Left lobe of liver (tissue), 2 donors: Measurements from ENCODE around the gene SPAG6. TPM values are rescaled to one million over a fixed set of nuclear protein-coding genes. Genes with fewer than 3 reads are reported as not detected.
A peak's percentile ranks its signal among the peaks of the same experiment; 100 is the strongest.
"Not testable (repeated sequence)": the region's sequence is repeated elsewhere in the genome, so short reads cannot be mapped to it uniquely, and the experiment has no call there.

ENCODE experiments used
- ATAC-seq: fragments of 200-7000 bp; cut with Tn5 transposase; one replicate; pipeline ENCODE4 v1.9.1; 2020; ENCODE audit warnings: mild to moderate bottlenecking, moderate library complexity
- DNase-seq: peaks from one replicate; pipeline ENCODE4 v3.0.0-alpha.2; 2020; ENCODE audit warnings: low spot score
- total RNA-seq: library from RNA; stranded (reverse); gene quantifications from one replicate; pipeline ENCODE4 v1.2.1, GENCODE V29; 2021
- donor health status: DM: no; HTN: no; CAD: no; lungs with moderate emphysema.
- donor health status: DM: no; HTN: yes; CAD: no.

Gene SPAG6
- not detected for total RNA-seq

DNA sequence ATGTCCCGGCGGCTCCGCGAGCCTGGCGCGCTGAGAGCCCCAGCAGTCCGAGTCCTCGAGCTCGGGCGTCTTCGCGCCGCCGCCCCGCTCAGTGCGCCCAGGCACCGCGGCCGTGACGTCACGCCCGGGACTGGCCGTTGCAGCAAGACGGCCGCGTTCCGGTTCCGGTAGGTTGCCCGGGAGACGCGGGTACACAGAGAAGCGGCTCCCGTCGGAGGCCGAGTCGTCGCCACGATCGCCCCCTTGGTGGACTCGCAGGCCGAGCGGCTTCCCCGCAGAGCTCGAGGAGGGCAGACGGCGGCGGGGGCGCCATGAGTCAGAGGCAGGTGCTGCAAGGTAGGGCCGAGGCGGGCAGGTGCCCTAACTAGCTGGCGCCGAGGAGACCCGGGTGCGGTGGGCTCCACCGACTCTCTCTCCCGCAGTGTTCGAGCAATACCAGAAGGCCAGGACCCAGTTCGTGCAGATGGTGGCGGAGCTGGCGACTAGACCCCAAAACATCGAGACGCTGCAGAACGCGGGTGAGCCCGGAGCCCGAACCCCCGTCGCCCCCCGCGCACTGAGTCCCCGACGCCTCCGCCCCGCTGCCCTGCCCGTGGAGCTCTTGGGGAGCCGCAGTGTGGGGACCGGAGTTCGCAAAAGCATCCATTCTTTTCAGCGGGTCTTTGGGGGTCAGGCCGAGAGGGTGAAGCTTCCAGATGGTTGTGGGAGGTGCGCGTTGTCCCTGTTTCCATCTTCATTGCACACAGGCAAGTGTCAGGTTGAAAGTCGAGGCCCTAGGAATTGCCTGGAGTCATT is at the start of gene SPAG6:
Gene SPAG6, plus strand, starts transcription at position 196 of the 795 bp plus-strand sequence. Its CDS starts 116 bp downstream, at position 312.
- ATAC-seq (no peak), DNase-seq (peak; percentile 51)

DNA sequence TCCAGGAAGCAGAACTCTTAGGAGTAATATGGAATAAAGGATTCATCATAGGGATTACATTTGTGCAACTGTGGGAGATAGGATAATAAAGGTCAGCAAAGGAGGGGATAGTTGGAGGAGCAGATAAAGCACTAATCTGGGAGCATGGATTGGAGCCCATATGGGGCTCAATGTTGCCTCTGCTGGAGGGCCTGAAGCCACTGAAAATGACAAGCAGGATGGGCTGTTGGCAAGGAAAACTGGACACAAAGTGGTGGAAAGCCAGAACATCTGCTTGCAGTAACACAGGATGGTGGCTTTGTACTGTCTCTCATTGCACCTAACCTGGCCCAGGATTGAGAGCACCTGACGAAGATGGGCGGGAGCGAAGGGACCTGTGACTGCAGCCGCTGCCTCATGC is 44.1 kb upstream of the SPAG6 start:
- no peak for DNase-seq
- no peak for ATAC-seq

DNA sequence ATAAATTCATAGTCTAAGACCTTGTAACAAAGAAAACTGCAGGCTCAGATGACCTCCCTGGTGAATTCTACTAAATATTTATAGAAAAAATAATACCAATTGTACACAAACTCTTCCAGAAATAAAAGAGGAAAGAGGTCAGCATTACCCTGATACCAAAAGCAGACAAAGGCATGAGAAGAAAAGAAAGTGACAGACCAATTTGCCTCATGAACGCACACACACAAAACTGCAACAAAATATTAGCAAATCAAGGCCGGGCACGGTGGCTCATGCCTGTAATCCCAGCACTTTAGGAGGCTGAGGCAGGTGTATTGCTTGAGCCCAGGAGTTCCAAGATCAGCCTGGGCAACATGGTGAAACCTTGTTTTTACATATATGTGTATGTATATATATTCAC is 41.8 kb upstream of the SPAG6 start:
- ATAC-seq = no peak
- DNase-seq = no peak

DNA sequence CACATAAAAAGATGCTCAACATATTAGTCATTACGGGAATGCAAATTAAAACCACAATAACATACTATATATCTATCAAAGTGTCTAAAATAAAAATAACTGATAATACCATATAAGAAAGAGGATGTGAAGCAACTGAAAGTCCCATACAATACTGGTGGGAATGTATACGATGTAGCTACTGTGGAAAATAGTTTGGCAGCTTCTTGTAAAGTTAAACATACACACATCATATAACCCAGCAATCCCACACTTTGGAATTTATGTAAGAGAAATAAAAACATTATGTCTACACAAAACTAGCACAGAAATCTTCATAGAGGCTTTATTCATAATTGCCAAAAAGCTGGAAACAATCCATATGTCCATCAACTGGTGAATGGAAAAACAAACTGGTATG is 39.6 kb upstream of the SPAG6 start:
- ATAC-seq (no peak), DNase-seq (no peak)

DNA sequence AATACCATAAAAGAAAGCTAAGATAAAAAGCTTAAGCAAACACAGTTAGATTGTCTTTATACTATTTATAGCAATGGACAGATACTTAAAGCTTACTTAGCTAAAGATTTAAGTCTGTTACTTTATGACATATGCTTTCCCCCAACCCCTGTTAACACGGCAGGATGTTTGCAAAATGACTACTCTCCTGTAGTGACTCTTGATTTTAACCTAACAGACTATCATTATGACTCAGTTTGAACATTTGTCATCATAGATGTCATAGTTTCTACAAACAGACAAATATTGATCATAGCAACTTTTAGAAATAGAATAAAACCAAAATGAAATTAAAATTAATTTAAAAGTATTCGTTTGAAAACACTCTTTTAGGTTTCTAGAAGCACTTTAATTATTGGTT is 36.9 kb upstream of the SPAG6 start:
- DNase-seq (no peak), ATAC-seq (no peak)

DNA sequence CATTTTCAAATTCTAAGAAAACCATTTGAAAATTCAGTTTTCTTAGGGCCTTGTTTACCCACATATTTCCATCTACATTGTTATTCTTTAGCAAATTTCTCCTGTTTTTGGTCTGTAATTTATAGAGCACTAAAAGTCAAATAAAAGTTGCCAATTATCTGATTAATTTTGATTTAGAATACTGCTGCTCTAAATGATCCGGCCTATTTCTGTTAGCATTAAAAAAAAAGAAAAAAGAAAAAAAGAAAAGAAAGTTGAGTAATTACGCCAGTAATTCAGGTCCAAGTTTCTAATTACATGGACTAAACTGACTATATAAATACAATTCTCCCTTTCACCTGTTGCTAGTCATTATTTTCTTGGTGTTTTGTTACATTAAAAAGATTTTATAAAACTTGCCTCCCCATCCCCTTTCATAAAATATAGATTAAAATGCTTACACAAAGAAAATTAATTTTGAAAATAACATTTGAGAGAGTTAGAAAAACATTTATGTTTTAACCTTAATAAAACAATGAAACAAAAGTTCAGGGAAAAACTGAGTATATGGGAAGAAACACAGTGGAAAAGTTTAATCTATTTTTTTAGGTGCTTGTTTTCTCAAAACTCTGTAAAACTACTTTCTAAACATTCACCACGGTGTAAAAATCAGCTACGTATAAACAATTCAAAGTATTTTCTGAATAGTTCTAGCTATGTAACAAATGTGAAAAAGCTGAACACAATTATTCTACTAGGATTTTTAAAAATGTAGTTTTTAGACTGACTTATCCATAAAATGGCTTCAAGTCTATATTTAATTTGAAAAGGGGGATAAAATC is 35.9 kb upstream of the SPAG6 start:
- no peak for ATAC-seq

DNA sequence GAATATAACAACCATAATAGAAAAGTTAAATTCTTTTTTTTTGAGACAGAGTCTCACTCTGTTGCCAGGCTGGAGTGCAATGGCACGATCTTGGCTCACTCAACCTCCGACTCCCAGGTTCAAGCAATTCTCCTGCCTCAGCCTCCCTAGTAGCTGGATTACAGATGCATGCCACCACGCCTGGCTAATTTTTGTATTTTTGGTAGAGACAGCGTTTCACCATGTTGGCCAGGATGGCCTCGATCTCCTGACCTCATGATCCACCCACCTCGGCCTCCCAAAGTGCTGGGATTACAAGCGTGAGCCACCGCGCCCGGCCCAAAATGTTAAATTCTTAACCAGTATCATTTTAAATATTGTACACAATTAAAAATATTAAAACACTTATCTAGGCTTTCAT is 35.3 kb upstream of the SPAG6 start:
- not testable (repeated sequence) for DNase-seq, ATAC-seq

More for the DNA sequence above, 35.9 kb upstream of the SPAG6 start:
- DNase-seq = no peak

DNA sequence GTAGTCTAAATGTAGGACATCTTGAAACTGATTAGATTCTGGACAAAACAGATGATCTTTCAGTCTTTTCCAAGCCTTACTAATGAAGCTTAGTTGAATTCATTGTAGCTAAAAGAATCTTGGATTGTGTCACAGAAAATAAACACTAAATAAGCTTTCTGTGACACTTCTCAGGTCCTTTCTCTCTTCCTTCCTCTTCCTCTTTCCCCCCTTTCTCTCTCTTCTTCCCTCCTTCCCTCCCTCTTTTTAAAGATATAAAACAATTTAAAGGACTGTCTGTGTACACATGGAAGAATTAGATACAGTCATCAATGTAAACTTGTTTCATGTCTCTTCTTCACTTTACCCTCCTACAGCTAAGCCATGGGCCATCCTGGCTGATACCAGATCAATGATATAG is 34.4 kb upstream of the SPAG6 start:
- ATAC-seq = no peak
- DNase-seq = no peak

DNA sequence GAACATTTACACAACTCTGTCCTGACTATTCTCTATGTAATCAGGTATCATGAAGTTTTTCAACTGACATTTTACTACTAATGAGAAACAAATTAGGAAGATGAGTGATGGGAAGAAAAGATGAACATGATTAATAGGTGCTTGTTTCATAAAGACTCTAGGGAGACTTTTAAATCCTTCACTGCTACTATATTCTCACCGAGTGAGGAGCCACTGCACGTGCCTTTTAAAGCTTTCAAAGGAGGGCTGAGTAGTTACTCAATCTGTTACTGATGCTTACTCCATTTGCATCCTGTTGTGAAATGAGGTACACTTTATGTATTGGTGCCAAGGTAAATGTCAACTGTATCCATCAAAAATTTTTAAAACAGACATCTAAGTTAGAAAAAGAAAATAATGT is 30.4 kb upstream of the SPAG6 start:
- DNase-seq (no peak), ATAC-seq (no peak)

DNA sequence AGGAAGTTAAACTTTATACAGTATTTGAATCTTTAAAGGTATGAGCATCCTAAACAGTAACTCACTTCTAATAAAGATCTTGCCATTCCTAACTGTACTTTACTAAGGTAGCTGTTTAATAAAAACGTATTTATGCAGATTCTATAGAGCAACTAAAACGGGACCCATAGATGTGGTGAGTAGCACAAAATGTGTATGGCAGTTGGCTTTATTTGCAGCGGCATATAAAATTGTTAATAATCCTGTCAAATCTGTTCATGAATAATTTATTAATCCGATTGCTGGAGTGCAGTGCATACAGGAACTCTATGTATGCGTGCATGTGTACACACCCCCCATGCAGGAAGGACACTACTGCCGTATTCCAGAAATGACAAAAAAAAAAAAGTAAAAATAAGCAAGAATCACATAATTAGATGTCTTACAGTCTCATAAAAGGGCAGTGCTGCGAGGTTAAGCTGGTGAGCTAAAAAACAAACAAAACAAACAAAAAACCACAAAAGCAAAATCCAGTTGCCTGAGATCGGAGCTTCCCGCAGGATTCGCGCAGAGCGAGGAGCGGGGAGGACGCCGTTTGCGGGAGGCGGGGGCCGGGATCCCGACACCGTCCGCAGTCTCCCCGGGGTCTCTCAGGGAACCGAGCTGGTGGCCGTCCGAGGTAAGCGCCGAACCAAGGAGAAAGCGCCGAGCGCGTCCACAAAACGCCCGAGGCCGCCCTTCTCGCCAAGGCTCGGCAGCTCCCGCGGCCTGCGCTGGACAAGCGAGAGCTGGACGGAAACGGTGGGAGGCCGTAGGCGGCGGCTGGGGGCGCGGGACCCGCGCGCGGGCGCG is 29.6 kb upstream of the SPAG6 start:
- peak; percentile 2 for ATAC-seq
- DNase-seq = no peak

DNA sequence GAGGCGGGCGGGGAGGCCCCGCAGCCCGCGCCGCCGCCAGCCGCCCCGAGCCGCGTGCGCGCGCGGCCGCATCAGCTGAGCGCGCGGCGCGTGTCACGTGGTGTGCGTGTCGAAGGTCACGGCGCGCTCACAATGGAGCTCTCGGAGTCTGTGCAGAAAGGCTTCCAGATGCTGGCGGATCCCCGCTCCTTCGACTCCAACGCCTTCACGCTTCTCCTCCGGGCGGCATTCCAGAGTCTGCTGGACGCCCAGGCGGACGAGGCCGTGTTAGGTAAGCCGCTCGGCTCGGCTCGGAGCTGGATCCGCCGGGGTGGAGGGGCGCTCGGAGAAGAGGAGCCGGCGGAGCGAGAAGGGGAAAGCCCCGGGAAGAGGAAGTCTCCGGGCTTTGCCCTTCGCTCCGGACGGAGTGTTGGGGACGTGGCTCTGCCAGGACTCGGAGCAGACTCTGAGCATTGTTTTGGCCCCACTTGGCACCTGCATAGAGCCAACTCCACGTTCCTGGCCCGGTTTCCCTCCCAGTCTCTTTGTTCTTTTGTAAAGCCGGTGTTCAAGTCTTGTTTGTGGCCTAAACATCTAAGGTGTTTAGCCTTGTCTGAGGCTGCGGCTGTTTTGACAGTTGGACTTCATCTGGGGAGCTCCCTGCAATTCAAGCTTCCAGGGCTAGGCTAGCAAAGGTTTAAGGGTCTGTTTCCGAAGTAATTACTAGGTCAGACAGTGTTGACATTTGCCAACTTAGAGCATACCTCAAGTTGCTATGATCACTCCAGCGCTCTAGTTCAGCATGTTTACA is 28.8 kb upstream of the SPAG6 start, which contains the start of gene COMMD3:
Gene COMMD3, plus strand, starts transcription at position 103 of the 790 bp plus-strand sequence. Its CDS starts 30 bp downstream, at position 133.
- DNase-seq (peak; percentile 91), ATAC-seq (peak; percentile 83)

DNA sequence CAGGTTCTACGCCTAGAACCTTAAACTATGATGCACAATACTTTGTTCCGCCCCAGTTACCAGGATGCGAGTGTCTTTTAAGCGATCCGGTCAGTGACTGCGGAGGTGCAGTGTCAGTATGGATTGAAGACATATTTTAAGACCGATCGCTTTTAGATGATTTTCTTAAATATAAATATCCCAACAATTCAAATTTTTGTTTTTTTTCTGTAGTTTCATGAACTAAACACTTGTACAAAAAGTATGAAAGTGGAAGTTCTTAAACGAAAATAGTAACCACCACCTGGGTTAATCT is 28.3 kb upstream of the SPAG6 start:
- DNase-seq = no peak
- peak; percentile 2 for ATAC-seq

DNA sequence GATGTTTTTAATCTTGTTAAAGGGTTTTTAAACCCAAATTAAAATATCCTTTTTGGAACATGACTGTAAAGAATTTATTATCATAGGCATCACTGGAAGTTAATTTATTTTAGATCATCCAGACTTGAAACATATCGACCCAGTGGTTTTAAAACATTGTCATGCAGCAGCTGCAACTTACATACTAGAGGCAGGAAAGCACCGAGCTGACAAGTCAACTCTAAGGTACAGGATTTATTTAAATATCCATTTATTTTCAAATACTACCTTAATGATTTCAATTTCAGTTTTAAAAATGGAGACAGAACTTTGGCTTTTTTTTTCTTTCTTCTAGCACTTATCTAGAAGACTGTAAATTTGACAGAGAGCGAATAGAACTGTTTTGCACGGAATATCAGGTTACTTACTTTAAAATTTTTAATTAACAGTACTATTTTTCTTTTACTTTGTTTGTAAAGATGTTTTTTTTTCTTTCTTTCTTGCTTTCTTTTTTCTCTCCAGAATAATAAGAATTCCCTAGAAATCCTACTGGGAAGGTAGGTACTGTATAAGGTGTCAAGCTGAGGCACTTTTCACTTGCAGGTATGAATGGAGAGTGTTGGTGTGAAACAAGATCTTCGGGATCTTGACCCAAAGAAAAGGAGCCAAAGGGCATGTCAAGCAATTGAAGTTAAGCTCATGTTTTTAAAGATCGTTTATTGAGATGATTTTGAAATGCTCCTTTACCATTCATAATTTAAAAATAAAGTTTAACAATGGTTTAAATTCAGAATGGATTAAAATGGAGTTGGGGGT is 27.3 kb upstream of the SPAG6 start:
- no peak for DNase-seq

DNA sequence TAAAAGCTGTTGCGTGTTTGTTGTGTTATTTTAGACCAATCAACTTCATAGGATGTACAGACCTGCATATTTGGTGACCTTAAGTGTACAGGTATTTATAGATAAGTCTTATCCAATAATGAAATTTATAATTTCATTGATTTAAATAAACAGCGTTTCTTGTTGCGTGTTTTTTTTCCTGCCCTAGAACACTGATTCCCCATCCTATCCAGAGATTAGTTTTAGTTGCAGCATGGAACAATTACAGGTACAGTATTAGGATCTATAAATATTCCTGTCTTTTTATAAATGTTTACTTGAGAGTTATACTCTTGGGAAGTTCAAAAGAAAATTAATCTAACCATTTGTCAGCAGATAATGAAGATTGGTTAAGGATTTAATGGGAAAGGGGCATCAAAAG is 26.5 kb upstream of the SPAG6 start:
- no peak for DNase-seq
- ATAC-seq = no peak

More for the DNA sequence above, 27.3 kb upstream of the SPAG6 start:
- ATAC-seq = no peak

DNA sequence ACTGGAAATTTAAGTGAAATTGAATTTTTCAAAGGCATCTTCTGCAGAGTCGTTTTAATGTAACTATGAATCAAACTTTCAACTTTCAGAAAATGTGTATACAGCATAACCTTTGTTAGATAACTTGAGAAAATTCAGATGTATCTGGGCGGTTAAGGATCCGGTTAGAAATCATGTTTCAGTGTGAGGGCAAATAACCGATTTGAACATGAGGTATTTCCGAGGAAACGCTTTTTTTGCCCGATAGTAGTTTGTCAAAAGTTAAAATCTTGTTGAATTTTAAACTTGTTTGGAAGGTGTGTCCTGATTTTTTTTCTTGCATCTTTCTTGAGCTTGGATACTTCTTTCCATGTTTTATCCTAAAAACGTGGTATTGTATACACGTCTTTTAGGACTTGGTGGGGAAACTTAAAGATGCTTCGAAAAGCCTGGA is 25.7 kb upstream of the SPAG6 start:
- ATAC-seq = no peak
- no peak for DNase-seq

DNA sequence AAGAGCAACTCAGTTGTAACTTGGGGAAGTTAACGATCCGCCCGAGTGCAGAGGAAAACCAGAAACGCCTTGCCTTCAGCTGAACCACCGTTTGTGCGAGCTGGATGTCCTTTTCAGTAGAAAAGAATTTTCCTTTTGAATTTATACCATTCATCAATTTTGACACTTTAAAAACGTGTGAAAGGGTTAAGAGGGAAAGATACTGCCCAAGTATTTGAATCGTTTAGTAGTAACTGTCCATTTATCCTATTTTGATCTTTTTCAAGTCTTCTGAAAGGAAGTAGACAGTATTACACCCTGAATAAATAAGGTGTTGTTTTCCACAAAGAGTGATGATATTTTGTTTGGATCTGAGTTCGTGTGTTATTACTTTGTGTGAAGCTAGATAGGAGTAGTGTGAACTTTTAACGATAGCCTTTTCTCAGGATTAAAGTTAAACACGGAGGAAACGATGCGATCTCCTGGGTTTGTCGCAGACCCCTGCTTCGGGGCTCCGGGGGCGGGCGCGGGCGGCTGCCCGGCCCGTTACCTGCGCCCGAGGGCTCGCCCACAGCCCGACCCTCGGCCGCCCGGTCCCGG is 25.2 kb upstream of the SPAG6 start:
- no peak for DNase-seq
- ATAC-seq = no peak

DNA sequence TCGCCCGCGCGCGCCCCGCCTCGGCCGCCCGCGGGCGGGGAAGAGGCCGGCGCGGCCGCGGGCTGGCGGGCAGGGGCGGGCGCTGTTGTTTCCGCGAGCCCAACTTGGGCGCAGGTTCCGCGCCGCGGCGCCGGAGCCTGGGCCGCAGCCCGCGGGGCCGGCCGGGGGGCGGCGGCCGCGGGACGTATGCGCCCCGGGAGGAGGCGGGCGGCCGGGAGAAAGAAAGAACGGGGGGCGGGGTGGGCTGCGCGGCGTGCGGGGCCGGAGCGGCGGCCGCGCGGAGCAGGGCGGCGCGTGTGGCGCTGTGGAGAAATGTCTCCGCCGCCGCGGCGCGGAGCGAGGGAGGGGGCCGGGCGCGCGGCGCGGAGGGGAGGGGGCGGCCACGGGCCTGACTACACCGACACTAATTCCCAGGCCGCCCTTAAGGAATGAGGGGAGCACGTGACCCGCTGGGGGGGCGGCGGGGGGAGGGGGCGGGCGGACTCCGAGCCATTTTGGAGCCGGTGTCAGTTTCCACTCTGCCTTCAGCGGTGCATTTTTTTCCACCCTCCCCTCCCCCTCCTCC is 24.6 kb upstream of the SPAG6 start, which contains the start of gene BMI1:
Gene BMI1, plus strand, starts transcription at position 509 of the 565 bp plus-strand sequence. CDS start 5,351 bp downstream, outside the sequence.
- peak; percentile 86 for DNase-seq
- peak; percentile 68 for ATAC-seq

DNA sequence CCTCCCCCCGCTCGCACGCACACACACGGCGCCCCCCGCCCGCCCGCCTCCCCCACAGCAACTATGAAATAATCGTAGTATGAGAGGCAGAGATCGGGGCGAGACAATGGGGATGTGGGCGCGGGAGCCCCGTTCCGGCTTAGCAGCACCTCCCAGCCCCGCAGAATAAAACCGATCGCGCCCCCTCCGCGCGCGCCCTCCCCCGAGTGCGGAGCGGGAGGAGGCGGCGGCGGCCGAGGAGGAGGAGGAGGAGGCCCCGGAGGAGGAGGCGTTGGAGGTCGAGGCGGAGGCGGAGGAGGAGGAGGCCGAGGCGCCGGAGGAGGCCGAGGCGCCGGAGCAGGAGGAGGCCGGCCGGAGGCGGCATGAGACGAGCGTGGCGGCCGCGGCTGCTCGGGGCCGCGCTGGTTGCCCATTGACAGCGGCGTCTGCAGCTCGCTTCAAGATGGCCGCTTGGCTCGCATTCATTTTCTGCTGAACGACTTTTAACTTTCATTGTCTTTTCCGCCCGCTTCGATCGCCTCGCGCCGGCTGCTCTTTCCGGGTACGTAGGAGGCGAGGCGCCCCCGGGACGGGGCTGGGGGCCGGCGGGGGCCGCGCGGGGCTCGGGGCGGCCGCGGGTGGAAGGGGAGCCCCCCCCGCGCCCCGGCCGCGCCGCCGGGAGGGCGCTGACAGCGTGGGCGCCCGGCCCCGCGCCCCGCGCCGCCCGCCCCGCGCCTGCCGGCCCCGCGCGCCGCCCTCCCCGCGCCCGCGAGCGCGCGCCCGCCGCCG is 24.0 kb upstream of the SPAG6 start:
- peak; percentile 41 for ATAC-seq

More for the DNA sequence above, 24.0 kb upstream of the SPAG6 start:
- DNase-seq = peak; percentile 73
